IMR-90 (cell line): ENCODE data around the gene KLHL34.

ENCODE experiments used
- BHLHE40 ChIP-seq: fragments of 150-350 bp; IDR thresholded peaks from 2 replicates; pipeline ENCODE4 v1.6.1; 2016; ENCODE audit warnings: mild to moderate bottlenecking, low read depth, low read length
- CEBPB ChIP-seq: IDR thresholded peaks from 2 replicates; pipeline ENCODE4 v1.6.1; 2012; ENCODE audit warnings: low read depth, low read length, improper control_type of control experiment
- CTCF ChIP-seq: conservative IDR thresholded peaks from 2 replicates; pipeline ENCODE4 v1.5.1; 2012; ENCODE audit warnings: mild to moderate bottlenecking, low read depth, low read length, improper control_type of control experiment
- MAZ ChIP-seq: IDR thresholded peaks from 2 replicates; pipeline ENCODE4 v1.6.1; 2012; ENCODE audit warnings: low read depth, mild to moderate bottlenecking, low read length, improper control_type of control experiment, moderate library complexity, borderline replicate concordance
- POLR2A ChIP-seq: IDR thresholded peaks from 2 replicates; pipeline ENCODE4 v1.6.1; 2012; ENCODE audit warnings: mild to moderate bottlenecking, low read depth, low read length
- RCOR1 ChIP-seq: IDR thresholded peaks from 2 replicates; pipeline ENCODE4 v1.6.1; 2012; ENCODE audit warnings: mild to moderate bottlenecking, low read length, improper control_type of control experiment; ENCODE audit not compliant: insufficient replicate concordance
- RFX5 ChIP-seq: IDR thresholded peaks from 2 replicates; pipeline ENCODE4 v1.8.0; 2012; ENCODE audit warnings: low read depth, mild to moderate bottlenecking, low read length, moderate library complexity

- TF ChIP-seq POLR2A (no peak), CTCF (no peak), MAZ (no peak), RFX5 (no peak), BHLHE40 (no peak), RCOR1 (no peak), CEBPB (no peak)
Measured at GRCh38 chrX:21691512-21692018, 33.4 kb upstream of the KLHL34 start.
